OCI-LY1 (cell line): Measurements from ENCODE around the gene AFF2.

Source experiments
- EZH2 ChIP-seq: fragments of 200-600 bp; sonication (generic), shearing (Covaris generic); IDR thresholded peaks from 2 replicates; pipeline ENCODE4 v1.8.0; 2017; ENCODE audit warnings: borderline replicate concordance, mixed run types, mild to moderate bottlenecking, antibody characterized with exemption, low read length, moderate library complexity, mixed read lengths
- TF ChIP-seq, protein P1 (sequence below): fragments of 200-600 bp; sonication (generic), shearing (Covaris generic); IDR thresholded peaks from 2 replicates; pipeline ENCODE4 v1.5.1; 2017; ENCODE audit warnings: mild to moderate bottlenecking, antibody characterized with exemption, low read length, moderate library complexity, mixed read lengths

DNA sequence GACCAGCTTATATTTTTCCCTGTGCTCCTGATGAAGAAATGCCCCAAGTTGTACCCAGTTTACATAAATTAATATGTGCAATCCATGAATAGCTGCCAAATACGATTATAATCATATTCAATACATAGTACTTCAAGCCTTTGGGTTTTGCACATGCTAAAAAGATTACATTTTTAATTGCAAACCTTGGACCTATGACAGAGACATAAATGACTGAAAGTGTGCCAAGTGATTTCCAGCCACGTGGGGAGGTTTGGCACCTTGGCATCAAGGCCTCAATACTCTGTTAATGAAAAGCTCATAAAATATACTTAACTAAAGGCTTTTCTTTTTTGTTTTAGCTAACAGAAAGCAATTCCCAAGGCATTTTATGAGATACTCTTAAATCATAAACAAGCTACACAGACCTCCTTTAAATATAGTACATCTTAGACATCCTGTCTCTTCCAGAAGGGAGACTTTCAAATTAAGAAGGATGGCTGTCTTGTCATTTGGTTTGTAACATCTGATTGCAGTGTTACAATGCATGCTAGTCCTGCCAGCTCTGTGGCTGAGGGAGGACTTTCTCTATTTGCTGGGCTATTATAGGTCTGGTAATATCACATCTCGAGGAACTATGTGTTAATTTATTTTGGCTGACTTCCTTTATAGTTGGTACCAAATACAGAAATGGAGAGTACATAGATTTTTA is 404.1 kb downstream of the AFF2 start:
- TF ChIP-seq, protein P1, sequence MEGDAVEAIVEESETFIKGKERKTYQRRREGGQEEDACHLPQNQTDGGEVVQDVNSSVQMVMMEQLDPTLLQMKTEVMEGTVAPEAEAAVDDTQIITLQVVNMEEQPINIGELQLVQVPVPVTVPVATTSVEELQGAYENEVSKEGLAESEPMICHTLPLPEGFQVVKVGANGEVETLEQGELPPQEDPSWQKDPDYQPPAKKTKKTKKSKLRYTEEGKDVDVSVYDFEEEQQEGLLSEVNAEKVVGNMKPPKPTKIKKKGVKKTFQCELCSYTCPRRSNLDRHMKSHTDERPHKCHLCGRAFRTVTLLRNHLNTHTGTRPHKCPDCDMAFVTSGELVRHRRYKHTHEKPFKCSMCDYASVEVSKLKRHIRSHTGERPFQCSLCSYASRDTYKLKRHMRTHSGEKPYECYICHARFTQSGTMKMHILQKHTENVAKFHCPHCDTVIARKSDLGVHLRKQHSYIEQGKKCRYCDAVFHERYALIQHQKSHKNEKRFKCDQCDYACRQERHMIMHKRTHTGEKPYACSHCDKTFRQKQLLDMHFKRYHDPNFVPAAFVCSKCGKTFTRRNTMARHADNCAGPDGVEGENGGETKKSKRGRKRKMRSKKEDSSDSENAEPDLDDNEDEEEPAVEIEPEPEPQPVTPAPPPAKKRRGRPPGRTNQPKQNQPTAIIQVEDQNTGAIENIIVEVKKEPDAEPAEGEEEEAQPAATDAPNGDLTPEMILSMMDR = no peak
- no peak for TF ChIP-seq EZH2
